ENCODE measurements around the gene USO1.

DNA sequence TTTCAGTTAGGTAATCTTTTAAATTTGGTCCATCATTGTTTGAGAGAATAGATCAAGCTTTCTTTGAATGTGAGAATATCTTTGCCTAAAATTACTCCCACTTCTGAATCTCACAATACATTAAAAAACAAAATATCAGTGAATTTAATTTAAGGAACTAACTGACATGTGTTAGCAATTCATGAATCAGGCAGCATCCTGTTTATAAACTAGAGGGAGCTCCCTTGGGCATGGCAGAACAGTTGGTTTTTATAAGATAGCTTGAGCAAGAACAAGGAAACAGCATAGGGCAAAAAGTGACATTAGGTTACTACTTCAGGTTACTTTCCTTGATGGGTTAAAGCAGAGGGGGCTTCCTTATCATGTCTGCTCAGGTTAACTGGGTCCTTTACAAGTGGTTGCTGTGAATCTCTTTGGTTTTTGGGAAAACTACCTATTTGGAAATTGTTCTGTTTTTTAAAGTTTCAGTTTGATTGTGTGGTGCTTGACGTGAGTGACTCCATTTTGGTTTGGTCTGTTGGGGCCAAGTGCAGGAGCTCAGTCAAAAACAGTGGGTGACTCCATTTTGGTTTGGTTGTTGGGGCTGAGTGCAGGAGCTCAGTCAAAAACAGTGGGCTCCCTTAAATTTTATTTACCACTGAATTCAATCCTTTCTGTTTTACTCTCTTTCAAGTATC is 109.9 kb downstream of the USO1 start:
- TF ChIP-seq POLR2A (IDR thresholded peaks at IDR 0.05): no peak
- TF ChIP-seq CTCF (IDR thresholded peaks at IDR 0.05): no peak
- TF ChIP-seq EP300 (IDR thresholded peaks at IDR 0.05): no peak
- TF ChIP-seq POLR2AphosphoS5 (IDR thresholded peaks at IDR 0.05): no peak
